DOHH2 (cell line): ENCODE results near the gene ASXL1.

Source experiments
- H3F3A ChIP-seq: fragments of 200-600 bp; sonication (generic), shearing (Covaris generic); 2 replicates; pipeline ENCODE4 v1.6.0; 2016; ENCODE audit warnings: antibody characterized with exemption, mild to moderate bottlenecking; ENCODE audit not compliant: control insufficient read depth, insufficient read depth
- H3K27ac ChIP-seq: fragments of 200-600 bp; sonication (generic); 2 replicates; pipeline ENCODE4 v1.5.1; 2014; ENCODE audit warnings: low read depth, mild to moderate bottlenecking, low read length, moderate library complexity
- H3K27me3 ChIP-seq: fragments of 200-600 bp; sonication (generic); 2 replicates; pipeline ENCODE4 v1.6.1; 2014; ENCODE audit warnings: mild to moderate bottlenecking, low read length, mixed read lengths; ENCODE audit not compliant: control insufficient read depth
- H3K36me3 ChIP-seq: fragments of 200-600 bp; sonication (generic); 2 replicates; pipeline ENCODE4 v1.6.1; 2014; ENCODE audit warnings: mild to moderate bottlenecking, low read length, moderate library complexity, mixed read lengths; ENCODE audit not compliant: control insufficient read depth
- H3K4me1 ChIP-seq: fragments of 200-600 bp; sonication (generic); 2 replicates; pipeline ENCODE4 v1.6.1; 2014; ENCODE audit warnings: mild to moderate bottlenecking, low read length, mixed read lengths; ENCODE audit not compliant: control insufficient read depth
- H3K4me2 ChIP-seq: fragments of 200-600 bp; sonication (generic); 2 replicates; pipeline ENCODE4 v1.6.0; 2014; ENCODE audit warnings: mild to moderate bottlenecking, low read length, moderate library complexity
- H3K4me3 ChIP-seq: fragments of 200-600 bp; sonication (generic); 2 replicates; pipeline ENCODE4 v1.5.1; 2014; ENCODE audit warnings: mild to moderate bottlenecking, low read length, mixed read lengths
- H3K79me2 ChIP-seq: fragments of 200-600 bp; sonication (generic); 2 replicates; pipeline ENCODE4 v1.6.1; 2014; ENCODE audit warnings: mild to moderate bottlenecking, low read length, mixed read lengths; ENCODE audit not compliant: control insufficient read depth
- H3K9me2 ChIP-seq: fragments of 200-600 bp; sonication (generic); replicated peaks from 2 replicates; pipeline ENCODE4 v1.6.1; 2014; ENCODE audit warnings: mild to moderate bottlenecking, low read length, mixed read lengths; ENCODE audit not compliant: control insufficient read depth
- H3K9me3 ChIP-seq: fragments of 200-600 bp; sonication (generic); 2 replicates; pipeline ENCODE4 v1.6.1; 2014; ENCODE audit warnings: antibody characterized with exemption, low read length, mixed read lengths; ENCODE audit not compliant: control insufficient read depth, insufficient read depth
- H4K20me1 ChIP-seq: fragments of 200-600 bp; sonication (generic); 2 replicates; pipeline ENCODE4 v1.6.0; 2014; ENCODE audit warnings: low read depth, mild to moderate bottlenecking, antibody characterized with exemption, low read length, moderate library complexity; ENCODE audit not compliant: control insufficient read depth, insufficient read depth
- CTCF ChIP-seq: fragments of 200-600 bp; sonication (generic); IDR thresholded peaks from one replicate; pipeline ENCODE4 v1.5.1; 2014; ENCODE audit warnings: antibody characterized with exemption, mild to moderate bottlenecking, low read depth, low read length; ENCODE audit not compliant: poor library complexity, severe bottlenecking
- EZH2phosphoT487 ChIP-seq: fragments of 200-600 bp; sonication (generic); IDR thresholded peaks from 2 replicates; pipeline ENCODE4 v1.6.1; 2017; ENCODE audit warnings: borderline replicate concordance, mild to moderate bottlenecking, antibody characterized with exemption, low read length, moderate library complexity, mixed read lengths

ASXL1 gene

GRCh38 chr20:32325706-32326503, 32.2 kb upstream of the ASXL1 start:
- H3K36me3 ChIP-seq = peaks cover 37% of the 10 kb centered on the region
- no peaks in the 10 kb centered on the region for H3K27me3 ChIP-seq
- H3K4me1 ChIP-seq = peaks cover 11% of the 10 kb centered on the region
- H3K9me3 ChIP-seq = no peaks in the 10 kb centered on the region
- TF ChIP-seq EZH2phosphoT487 (no peak), CTCF (no peak)
- H3K4me3 ChIP-seq = no peak overlapping the region
- H3F3A ChIP-seq = peaks cover 7% of the 10 kb centered on the region; the same call in 1 of the 2 replicates
- H3K9me2 ChIP-seq = no peaks in the 10 kb centered on the region
- no peak overlapping the region for H3K27ac ChIP-seq
- H3K79me2 ChIP-seq = no peaks in the 10 kb centered on the region
- H3K4me2 ChIP-seq = no peak overlapping the region
- no peaks in the 10 kb centered on the region for H4K20me1 ChIP-seq

- Histone ChIP-seq H3K4me3 (no peak overlapping the region), H3K27ac (no peak overlapping the region), H3K4me2 (no peak overlapping the region)
Observed at GRCh38 chr20:32326504-32326845, 31.7 kb upstream of the ASXL1 start.

GRCh38 chr20:32327087-32327681, 30.9 kb upstream of the ASXL1 start:
- Histone ChIP-seq H3K9me3 (no peaks in the 10 kb centered on the region), H3K4me2 (no peak overlapping the region), H3K79me2 (no peaks in the 10 kb centered on the region), H4K20me1 (no peaks in the 10 kb centered on the region), H3K36me3 (peaks cover 39% of the 10 kb centered on the region), H3F3A (0 out of 2 replicates have a peak, but pooled peaks cover under 1% of the 10 kb centered on the region), H3K9me2 (no peaks in the 10 kb centered on the region), H3K4me3 (no peak overlapping the region), H3K27me3 (no peaks in the 10 kb centered on the region), H3K27ac (no peak overlapping the region), H3K4me1 (no peaks in the 10 kb centered on the region)
- TF ChIP-seq EZH2phosphoT487 (no peak), CTCF (no peak)

More at GRCh38 chr20:32326504-32326845, 31.7 kb upstream of the ASXL1 start:
- peaks cover 7% of the 10 kb centered on the region; the same call in 1 of the 2 replicates for H3F3A ChIP-seq
- H3K27me3 ChIP-seq = no peaks in the 10 kb centered on the region
- no peaks in the 10 kb centered on the region for H4K20me1 ChIP-seq
- TF ChIP-seq CTCF = no peak
- no peak for TF ChIP-seq EZH2phosphoT487
- peaks cover 37% of the 10 kb centered on the region for H3K36me3 ChIP-seq
- H3K4me1 ChIP-seq = peaks cover 5% of the 10 kb centered on the region
- H3K9me2 ChIP-seq = no peaks in the 10 kb centered on the region
- H3K9me3 ChIP-seq = no peaks in the 10 kb centered on the region
- H3K79me2 ChIP-seq = no peaks in the 10 kb centered on the region
